ENCODE measurements around the gene THEMIS.
"Not testable (repeated sequence)": the region's sequence is repeated elsewhere in the genome, so short reads cannot be mapped to it uniquely, and the experiment has no call there.

The THEMIS gene

DNA sequence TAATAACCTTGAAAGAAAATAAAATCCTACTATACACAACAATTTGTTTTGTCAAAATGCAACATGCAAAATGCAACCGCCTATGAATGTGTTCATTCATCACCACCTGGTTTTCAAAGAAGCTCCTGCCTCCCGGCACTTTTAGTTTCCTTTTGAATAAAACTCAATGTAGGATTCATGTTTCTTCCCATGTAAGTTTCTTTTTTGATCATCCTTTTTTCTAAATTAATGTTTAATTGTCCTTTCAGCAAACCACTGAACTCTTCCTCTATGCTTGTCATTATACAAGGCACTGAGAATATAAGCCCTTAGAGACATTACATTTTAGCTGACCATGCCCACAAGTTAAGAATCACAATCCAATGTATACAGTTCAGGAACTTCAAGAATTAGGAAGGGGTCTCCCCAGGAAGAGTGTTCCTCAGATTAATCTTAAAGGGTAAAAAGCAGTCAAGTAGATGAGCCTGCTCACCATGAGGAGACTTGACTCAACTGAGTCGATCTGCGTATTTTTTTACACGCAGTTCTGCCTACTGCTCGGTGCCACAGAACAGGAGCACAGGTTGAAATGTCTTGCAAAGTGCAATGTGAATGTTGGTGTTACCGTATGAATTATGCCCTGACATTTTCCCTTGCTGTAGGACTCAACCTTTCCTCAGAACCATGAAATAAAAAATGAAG is 7.2 kb upstream of the THEMIS start:
- no peak for DNase-seq

DNA sequence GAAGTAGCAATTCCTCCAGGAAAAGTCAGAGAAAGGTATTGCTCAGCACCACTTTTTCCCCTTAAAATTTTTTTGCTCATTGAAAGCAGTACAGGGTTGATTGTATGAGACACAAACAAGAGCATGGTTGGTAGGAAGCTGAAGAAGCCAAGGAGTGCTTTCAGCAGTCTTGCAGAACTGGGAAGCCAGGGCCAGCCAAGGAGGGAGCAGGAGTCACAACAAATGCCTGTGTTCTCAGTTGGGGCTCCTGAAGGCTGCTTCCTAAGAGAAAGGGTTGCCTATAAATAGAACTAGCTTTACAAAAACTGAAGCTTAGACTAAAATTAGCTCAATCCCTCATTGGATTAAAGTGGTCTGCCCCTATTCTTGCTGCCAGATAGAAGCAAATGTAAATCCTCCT is 3.3 kb upstream of the THEMIS start:
- no peak for DNase-seq

DNA sequence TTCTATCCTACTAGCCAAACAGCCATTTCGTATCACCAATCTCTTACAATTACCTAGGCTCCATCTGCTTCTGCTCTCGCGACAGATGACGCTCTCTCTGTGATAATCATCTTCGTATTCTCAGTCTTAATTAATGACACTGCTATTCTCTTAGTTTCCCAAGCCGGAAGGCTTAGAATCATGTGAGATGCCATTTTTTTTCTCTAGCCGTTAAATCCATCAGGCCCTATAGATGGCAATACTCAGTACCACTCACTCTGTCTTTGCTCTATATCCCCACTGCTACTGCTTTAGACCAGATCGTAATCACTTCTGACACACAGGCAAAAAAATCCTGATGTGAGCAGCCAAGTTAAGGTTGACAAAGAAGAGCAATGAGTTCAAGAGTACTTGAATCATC is 2.1 kb upstream of the THEMIS start:
- no peak for DNase-seq

DNA sequence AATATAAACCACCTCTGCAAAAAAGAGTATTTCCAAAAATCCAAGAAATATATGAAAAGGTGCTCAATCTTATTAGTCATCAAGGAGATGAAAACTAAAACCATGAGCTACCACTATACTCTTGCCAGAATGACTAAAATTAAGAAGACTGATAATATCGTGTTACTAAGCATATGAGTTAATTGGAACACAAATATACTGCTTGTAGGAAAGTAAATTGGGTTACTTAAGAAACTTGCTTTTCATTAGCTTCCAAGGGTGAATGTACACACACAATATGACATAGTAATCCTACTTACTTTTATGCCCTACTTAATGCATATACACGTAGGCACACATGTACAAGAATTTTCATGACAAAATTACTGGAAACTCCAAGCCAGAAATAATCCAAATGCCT is 3.4 kb downstream of the THEMIS start:
- DNase-seq: no peak

DNA sequence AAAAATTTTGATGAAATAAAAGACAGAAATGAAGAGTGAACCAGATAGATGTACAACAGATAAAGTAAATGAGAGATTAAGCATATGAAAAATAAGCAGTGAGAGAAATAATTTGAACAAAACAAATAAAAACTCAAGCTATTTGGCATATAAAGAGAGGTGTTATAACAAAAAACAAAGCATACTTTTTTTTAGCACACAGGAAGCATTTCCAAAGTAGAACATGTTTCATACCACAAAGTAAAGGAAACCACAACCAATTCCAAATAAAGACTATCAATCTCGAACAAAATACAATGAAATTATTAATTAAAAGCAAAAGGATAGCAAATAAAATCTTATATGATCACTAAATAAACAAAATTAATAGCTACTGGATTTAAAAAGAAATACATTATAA is 6.8 kb downstream of the THEMIS start:
- DNase-seq: no peak

DNA sequence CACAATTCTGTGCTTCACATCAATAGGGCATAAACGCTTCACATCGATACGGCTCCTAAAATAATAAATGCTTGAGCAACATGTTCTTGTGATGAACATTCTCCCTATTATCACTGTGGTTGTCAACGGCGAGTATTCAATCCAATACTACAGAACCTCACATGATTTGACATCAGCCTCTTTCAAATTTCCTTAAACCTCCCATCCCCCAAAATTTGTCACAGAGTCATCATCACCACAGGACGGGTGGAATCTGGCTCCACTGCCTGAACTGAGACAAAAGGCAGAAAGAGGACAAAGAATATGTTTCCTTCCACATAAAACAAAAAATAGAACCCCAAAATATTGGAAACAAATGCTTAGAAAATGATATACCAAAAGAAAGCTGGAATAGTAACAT is 7.3 kb downstream of the THEMIS start:
- no peak for DNase-seq

DNA sequence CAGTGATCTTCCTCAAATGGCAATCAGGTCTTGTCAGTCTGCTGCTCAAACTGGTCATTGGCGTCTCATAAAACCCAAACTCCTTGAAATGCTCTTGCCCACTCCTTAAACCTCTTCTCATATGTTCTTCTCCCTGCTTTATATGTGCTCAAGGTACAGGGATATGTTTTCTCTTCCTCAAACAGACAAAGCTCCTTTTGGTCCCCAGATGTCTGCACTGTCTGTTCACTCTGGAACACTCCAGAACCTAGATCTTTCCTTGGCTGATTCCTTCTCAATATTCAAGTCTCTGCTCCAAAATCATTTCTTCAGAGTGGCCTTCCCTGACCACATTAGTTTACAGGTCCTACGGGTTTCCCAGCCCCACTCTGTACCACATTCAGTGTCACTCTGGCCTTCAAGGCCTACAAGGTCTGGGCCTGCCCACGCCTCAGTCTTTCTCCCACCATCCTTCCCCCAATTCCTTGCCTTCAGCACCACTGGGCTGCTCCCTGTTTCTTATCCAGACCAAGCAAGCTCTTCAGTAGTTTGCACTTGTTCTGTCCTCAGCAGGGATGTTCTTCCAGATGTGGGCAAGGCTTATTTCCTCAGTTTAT is 9.0 kb downstream of the THEMIS start:
- no peak for DNase-seq

DNA sequence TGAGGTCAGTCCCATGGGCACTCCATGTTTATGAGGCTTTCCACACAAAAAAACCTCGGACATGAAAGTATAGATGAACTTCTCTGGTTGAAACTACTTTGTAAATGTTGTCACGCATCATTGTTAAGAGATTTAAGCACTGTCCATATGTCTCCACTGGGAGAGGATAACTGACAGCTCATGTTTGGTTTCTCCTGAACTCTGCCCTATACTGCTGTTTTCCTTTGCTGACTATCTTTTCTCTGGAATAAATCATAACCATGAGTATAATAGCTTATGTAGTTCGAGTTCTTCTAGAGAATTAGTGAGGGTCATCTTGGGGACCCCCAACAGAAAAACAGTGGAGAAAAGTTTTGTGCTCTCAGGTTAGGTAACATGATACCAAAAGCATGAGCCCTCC is 14.3 kb downstream of the THEMIS start:
- no peak for DNase-seq

DNA sequence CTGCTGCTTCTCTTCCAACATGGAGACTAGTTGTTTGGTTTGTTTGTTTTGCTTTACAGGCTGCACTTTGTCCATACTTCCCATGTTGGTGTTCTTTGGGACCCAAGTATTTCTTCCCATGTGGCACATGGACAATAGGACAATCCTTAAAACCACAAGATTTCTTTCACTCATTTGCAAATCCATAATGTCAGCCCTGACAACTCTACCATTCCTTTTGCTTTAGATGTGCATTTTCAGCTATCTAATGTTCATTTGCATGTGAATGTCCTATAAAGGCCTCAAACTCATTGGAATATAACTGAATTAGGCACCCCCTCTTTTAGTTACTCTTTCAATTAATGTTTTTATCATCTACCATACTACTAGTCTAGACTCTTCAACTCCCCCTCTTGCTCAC is 16.7 kb downstream of the THEMIS start:
- DNase-seq: no peak

DNA sequence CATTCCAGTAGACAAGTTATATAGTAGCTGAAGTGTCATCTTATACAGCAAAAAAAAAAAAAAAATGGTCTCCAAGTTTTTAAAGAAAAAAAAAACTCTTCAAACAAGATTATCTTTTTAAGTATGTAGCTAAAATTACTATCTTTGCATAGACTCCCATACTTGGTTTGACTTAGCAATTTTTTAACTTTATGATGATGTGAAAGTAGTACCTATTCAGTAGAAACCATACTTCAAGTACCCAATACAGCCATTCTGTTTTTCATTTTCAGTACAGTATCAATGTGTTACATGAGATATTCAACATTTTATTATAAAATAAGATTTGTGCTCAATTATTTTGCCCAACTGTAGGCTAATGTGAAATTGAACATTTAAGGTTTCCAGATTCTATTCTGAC is 18.9 kb downstream of the THEMIS start:
- not testable (repeated sequence) for DNase-seq

DNA sequence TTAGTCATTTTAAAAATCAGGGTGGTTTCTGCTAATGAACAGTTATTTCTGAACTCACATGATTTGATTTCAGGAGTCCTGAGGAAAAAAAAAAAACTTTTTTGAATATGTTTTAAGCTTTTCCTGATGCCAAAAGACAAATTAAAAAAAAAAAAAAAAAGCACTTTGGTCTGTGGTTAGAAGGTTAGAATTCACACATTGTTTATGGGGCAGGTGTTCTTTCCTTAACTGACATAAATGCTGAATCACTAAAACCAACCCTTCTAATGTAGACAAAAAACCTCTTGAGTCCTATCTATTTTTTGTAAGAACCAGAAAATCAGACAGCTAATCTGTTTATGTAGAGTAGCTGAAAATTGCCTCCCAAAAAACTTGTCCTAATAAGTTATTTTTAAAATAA is 20.4 kb downstream of the THEMIS start:
- no peak for DNase-seq

DNA sequence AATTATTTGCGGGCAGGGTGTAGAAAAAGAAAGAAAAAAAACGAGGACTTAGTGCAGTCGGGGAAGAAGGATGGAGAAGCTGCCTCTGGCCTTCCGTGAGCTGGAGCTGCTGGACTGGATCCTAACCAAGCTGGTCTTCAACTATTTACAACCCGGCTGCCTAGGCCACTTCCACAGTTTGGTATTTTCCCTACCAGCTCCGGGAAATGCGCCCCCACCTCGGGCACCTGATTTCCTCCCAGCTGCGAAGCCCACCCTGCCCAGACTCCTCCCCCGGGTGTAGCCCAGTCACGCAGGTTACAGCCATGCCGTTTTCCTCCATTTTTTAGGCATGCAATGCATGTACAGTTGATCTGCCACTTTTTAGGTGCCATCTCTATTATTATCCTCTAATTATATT is 21.2 kb downstream of the THEMIS start:
- DNase-seq: peak; percentile 42

DNA sequence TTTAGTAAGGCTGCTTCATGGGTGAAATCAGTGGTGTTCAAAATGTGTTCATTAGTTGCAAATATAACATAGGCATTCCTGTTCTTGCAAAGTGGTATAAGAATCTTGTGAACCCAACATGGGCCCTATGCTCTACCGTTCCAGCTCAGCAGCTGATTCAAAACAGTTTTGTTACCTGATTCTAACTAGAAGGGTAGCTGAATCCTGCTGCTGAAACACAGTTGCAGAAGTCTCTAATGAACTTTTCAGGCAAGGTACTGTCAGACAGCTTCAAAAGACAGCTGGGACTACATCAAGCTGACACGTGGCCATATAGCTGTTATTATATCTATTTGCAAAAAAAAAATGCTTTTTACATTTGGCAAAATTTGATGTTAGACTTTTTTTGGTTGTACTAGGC is 22.7 kb downstream of the THEMIS start:
- DNase-seq: no peak

DNA sequence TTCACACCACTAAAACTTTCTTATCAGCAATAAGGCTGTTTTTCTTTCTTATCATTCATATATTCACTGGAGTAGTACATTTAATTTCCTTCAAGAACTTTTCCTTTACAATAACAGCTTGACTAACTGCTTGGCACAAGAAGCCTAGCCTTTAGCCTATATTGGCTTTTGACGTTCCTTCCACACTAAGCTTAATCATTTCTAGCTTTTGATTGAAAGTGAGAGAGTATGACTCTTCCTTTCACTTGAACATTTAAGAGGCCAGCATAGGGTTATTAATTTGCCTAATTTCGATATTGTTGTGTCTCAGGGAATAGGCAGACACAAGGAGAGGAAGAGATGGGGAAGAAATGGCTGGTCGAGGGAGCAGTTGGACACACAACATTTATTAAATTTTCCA is 23.6 kb downstream of the THEMIS start:
- DNase-seq: no peak

DNA sequence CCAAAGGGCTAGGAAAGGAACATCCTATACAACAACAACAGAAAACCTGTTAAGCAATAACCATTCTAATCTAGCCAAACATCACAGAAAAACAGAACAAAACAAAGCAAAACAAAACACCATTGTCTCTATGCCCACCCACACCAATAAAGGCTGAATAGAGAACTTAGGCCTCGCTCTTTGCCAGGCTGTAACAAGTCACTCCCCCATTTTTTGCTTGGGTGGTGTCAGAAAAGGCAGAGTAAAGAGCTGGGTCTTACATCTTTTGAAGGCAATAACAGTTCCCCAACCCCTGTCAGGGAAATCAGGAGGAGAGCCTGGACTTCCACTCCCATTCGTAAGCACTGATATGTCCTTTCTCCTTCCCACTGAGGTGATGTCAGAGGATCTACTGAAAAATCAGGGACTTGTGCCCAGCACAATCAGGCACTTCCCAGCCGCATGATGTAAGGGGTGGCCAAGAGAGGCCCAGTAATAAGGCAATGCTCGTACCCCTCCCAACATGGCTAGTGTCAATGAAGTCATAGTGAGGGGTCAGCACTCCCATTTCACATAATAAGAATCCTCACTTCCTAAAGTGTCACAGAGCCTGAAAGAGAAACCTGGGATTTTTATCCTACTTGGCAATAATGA is 31.0 kb downstream of the THEMIS start:
- DNase-seq: no peak

DNA sequence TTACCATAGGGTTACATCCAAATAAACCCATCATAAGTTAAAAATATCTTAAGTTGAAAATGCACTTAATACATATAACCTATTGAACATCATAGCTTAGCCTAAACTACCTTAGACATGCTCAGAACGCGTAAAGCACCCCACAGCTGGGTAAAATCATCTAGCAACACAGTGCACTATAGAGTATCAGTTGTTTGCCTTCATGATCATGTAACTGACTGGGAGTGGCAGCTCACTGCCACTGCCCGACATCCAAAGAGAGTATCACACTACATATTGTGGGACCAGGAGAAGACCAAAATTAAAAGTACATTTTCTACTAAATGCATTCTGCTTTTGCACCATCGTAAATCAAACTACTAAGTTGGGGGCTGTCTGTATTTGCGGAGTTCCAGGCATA is 31.7 kb downstream of the THEMIS start:
- no peak for DNase-seq

DNA sequence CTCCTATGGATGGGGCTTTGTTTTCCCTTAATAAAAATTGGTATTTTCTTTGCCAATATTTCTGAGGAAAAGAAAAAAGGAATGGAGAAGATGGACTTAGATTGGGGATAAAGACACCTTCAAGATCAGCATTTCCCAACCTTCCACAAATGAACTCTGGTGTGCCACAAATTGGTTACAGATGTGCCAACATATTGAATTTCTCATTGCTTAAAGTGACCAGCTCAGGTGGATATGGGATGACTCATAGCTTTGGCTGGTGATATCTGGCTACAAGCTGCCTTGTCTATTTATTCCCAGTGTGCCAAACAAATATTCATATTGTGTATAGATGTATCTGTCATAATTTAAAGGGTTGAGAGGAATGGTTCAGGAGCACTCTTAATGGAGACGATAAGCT is 32.5 kb downstream of the THEMIS start:
- DNase-seq: no peak

DNA sequence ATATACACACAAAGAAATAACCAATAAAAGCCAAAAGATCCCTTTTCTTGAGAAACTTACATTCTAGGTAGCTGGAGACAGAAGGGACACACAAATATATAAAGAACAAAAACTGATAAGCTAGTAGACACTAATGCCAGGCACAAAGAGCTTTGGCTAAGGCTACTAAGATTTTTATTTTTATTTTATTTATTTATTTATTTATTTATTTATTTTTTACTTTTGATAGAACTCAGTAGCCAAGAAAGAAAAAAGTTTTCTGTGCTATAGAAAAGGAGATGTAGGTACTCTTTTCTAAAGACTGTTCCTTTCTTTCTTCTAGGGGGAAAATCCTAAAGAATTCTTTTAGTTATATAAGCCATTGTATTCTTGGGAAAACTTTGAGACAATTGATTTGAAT is 34.1 kb downstream of the THEMIS start:
- DNase-seq: no peak

DNA sequence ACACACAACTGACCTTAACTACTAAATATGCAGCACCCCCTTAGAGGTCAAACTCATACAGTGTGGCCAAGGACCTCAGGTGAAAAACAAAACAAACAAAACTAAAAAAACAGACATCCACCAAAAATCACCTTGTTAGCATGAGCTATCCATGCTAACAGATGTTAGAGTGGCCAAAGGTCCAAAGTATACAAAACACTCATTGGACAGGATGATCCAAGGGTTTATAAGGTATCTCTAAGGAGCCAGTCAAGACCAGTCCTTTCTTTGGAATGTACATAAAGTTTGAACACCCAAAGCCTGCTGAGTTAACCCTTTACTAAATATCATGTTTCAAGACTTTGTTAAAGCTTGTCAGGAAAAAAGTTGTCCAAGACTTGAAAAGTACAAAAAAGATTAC is 35.8 kb downstream of the THEMIS start:
- DNase-seq: no peak

DNA sequence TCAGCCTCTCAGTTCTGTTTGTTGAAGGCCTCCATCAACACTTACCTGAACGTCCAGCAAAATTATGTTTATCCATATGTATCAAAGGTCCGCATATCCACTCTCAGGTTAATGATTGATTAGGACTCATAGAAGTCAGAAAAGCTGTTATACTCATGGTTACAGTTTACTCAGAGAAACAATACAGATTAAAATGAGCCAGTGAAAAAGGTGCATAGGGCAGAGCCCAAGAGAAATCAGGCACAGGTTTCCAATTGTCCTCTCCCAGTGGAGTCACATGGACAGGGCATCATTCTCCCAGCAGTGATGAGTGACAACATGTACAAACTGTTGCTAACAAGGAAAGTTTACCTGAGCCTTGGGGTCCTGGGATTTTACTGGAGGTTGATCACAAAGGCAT is 36.2 kb downstream of the THEMIS start:
- no peak for DNase-seq

DNA sequence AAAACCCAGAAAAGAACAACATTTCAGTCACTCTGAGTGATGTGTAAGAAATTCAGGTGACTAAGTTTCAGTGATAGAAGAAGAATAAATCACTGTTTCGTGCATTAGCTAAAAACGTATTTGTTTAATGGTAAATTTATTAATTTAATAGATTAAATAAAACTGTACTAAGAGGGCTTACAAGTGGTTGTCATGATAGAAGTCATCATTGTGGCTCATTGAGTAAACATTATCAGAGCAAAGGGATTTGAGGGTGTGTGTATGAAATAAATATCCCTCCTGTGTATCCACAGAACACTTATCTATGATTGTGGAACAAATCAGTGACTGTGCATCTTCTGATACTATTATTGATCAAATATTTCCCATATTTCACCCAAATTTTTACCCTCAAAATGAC is 40.1 kb downstream of the THEMIS start:
- DNase-seq: no peak

DNA sequence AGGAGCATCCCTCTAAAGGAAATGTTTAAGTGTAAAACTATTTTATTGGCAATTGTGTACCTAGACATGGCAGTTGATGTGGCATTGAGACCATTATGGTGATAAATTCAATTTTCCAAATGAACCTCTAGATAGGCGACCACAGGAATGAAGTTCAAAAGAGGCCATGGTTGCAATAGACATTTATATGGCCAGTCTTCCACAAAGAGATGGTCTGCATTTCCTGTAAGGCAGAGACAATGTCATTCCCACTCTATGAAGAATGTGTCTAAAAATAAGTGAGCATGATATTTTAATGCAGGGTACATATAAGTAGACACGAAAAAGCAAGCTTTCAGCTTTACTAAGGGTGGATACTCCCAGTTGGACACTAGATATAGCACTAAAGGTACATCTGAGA is 40.9 kb downstream of the THEMIS start:
- DNase-seq: no peak

DNA sequence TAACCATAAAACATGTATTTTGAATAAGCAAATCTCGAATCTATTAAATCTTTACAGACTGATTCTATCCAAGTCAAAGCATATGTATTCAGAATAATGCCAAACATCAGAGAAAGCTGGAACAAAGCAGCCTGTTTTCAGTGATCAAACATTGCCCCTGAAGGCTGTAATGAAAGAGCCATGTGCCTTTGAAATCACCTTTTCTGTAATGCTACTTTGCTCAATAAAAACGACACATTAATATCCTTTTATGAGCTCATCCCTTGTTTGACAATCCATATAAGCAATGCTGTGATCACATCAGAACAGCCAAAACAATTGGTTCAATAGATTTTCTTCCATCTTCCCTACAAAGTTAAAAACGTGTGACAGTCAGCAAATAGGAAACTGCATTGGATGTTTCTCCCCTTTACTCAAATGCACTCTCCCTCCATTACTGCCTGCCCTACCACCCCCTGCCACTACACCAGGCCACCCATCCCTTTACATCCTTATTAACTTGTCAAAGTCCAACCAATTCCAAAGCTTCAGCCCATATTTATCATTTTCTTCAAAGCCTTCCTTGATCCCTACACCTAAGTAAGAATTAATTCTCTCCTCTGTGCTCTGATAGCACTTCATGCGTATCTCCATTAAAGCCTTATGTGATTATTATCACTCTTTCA is 42.0 kb downstream of the THEMIS start:
- no peak for DNase-seq

DNA sequence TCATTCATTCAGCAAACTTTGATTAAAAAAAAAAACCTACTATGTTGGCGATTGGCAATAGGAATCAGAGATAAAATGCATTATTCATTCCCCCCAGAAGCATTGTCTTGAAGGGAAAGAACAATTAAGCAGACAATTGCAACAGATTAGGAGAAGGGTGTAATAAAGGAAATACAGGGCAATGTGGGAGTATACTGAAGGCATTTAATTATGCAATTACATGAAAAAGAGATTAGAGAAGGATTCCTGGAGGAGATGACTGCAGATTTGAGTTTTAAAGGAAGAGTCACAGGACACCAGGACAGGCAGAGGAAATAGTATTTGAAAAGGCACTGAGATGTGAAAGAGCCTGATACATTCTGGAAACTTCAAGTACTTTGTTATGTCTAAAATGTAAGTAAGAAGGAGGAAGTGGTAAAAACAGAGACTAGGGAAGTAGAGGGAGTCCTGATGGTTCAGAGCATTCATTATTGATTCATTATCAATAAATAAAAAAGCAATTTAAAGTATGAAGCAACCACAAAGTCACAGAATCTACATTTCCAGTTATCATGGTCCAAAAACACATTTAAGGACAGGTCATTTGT is 43.7 kb downstream of the THEMIS start:
- DNase-seq: no peak
